ENCODE data around the gene COMMD1. TPM values are rescaled to one million over a fixed set of nuclear protein-coding genes. Genes with fewer than 3 reads are reported as not detected.

COMMD1 gene
- total and polyA plus RNA-seq, 2 donors (not counting 1 experiment from before 2014, with no cell fraction given): 38.6 to 49.3 TPM

GRCh38 chr2:61948661-61949457 is 43.4 kb downstream of the COMMD1 start:
- H3K27ac ChIP-seq (ENCODE audit: insufficient read depth, low read length): no peak overlapping the region
- DNase-seq (ENCODE audit: low read depth in 2 of 2): no peak
- no peaks in the 10 kb centered on the region for H3K79me2 ChIP-seq (ENCODE audit: control insufficient read depth, insufficient read depth, low read length)
- no peak for TF ChIP-seq CTCF (conservative IDR thresholded peaks at IDR 0.05 in 1 of 2, IDR thresholded peaks at IDR 0.05 in 1 of 2; ENCODE audit: low read depth in 1 of 2, low read length in 2 of 2)
- no peak overlapping the region for H3K9ac ChIP-seq (ENCODE audit: insufficient read depth, low read length)
- H3K4me1 ChIP-seq (ENCODE audit: control insufficient read depth, extremely low read depth, insufficient read depth, low read length): peaks cover 2% of the 10 kb centered on the region
- H3K36me3 ChIP-seq (ENCODE audit: control insufficient read depth, insufficient read depth, low read length): no peaks in the 10 kb centered on the region
- H3K4me3 ChIP-seq (replicated peaks in 1 of 4; ENCODE audit: control extremely low read depth in 1 of 4, insufficient read depth in 1 of 4, low read depth in 3 of 4, low read length in 4 of 4): no peak overlapping the region
- no peaks in the 10 kb centered on the region for H3K27me3 ChIP-seq (ENCODE audit: control insufficient read depth, insufficient read depth, low read length)
- H3K4me2 ChIP-seq (ENCODE audit: extremely low read depth, insufficient read depth, low read length): no peak overlapping the region
- no peak overlapping the region for H2AFZ ChIP-seq (ENCODE audit: low read length)
- H3K9me3 ChIP-seq (ENCODE audit: control insufficient read depth, insufficient read depth, low read depth, low read length): no peaks in the 10 kb centered on the region
- H4K20me1 ChIP-seq (ENCODE audit: control insufficient read depth, extremely low read depth, insufficient read depth, low read length): no peaks in the 10 kb centered on the region

- H3K27ac ChIP-seq (ENCODE audit: insufficient read depth, low read length): no peak overlapping the region
These were observed 43.9 kb downstream of the COMMD1 start for GRCh38 chr2:61949458-61949713.

More at GRCh38 chr2:61949458-61949713, 43.9 kb downstream of the COMMD1 start:
- no peak overlapping the region for H3K9ac ChIP-seq (ENCODE audit: insufficient read depth, low read length)
- H3K4me3 ChIP-seq (replicated peaks in 1 of 4; ENCODE audit: control extremely low read depth in 1 of 4, insufficient read depth in 1 of 4, low read depth in 3 of 4, low read length in 4 of 4): no peak overlapping the region
- no peaks in the 10 kb centered on the region for H3K36me3 ChIP-seq (ENCODE audit: control insufficient read depth, insufficient read depth, low read length)
- no peak for DNase-seq (ENCODE audit: low read depth in 2 of 2)
- H3K4me2 ChIP-seq (ENCODE audit: extremely low read depth, insufficient read depth, low read length): no peak overlapping the region
- no peaks in the 10 kb centered on the region for H3K27me3 ChIP-seq (ENCODE audit: control insufficient read depth, insufficient read depth, low read length)
- no peak overlapping the region for H2AFZ ChIP-seq (ENCODE audit: low read length)
- H3K9me3 ChIP-seq (ENCODE audit: control insufficient read depth, insufficient read depth, low read depth, low read length): no peaks in the 10 kb centered on the region
- peaks cover 2% of the 10 kb centered on the region for H3K4me1 ChIP-seq (ENCODE audit: control insufficient read depth, extremely low read depth, insufficient read depth, low read length)
- no peaks in the 10 kb centered on the region for H3K79me2 ChIP-seq (ENCODE audit: control insufficient read depth, insufficient read depth, low read length)
- no peaks in the 10 kb centered on the region for H4K20me1 ChIP-seq (ENCODE audit: control insufficient read depth, extremely low read depth, insufficient read depth, low read length)
- TF ChIP-seq EZH2 (IDR thresholded peaks at IDR 0.05; ENCODE audit: low read length, missing control alignments) (no peak), CTCF (conservative IDR thresholded peaks at IDR 0.05 in 1 of 2, IDR thresholded peaks at IDR 0.05 in 1 of 2; ENCODE audit: low read depth in 1 of 2, low read length in 2 of 2) (no peak)
